BLaER1 treated with 17β-estradiol and CSF1 and Interleukin-3, amounts not matched to agents 10 nM and 100 nM (cell line): Measurements from ENCODE around the gene HS3ST5.

ENCODE experiments used
- H3K27ac ChIP-seq, 11 experiments: shearing (Covaris generic); formaldehyde crosslinking; 2 replicates each; pipeline ENCODE4 v1.8.1; 2022
- H3K27me3 ChIP-seq, 11 experiments: shearing (Covaris generic); formaldehyde crosslinking; 2 replicates each; pipeline ENCODE4 v1.8.1; 2022
- H3K36me3 ChIP-seq, 11 experiments: shearing (Covaris generic); formaldehyde crosslinking; 2 replicates each; pipeline ENCODE4 v1.8.1; 2022
- H3K4me1 ChIP-seq, 10 experiments: shearing (Covaris generic); formaldehyde crosslinking; 2 replicates each; pipeline ENCODE4 v1.8.1; 2022
- H3K4me2 ChIP-seq, 11 experiments: shearing (Covaris generic); formaldehyde crosslinking; 2 replicates each; pipeline ENCODE4 v1.8.1; 2022
- H3K4me3 ChIP-seq, 10 experiments: shearing (Covaris generic); formaldehyde crosslinking; 2 replicates each; pipeline ENCODE4 v1.8.1; 2022
- H3K9ac ChIP-seq, 11 experiments: shearing (Covaris generic); formaldehyde crosslinking; 2 replicates each; pipeline ENCODE4 v1.8.1; 2022
- H3K9me3 ChIP-seq, 11 experiments: shearing (Covaris generic); formaldehyde crosslinking; replicated peaks in 1 of 11; 2 replicates each; pipeline ENCODE4 v1.8.1; 2022
- H4K20me1 ChIP-seq, 11 experiments: shearing (Covaris generic); formaldehyde crosslinking; 2 replicates each; pipeline ENCODE4 v1.8.1; 2022
- Cebpa-rat ChIP-seq, 11 experiments: shearing (Covaris generic); IDR thresholded peaks; 2 replicates each; pipeline ENCODE4 v1.8.1; 2022

HS3ST5 gene

DNA sequence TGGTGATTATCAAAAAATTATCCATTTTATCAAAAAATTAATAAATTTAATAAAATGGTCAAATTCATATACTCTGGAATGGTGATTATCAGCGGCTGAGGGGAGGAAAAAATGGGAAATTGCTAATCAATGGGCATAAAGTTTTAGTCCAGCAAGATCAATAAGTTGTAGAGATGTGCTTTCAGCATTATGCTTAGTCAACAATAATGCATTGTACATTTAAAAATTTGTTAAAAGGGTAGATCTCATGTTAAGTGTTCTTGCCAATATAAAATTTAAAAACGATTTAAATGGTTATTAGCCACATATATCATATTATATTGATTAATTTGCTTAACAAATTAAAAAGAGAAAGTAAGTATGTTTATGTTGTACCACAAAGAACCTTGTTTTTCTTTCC, 56.6 kb downstream of the HS3ST5 start:
- Histone ChIP-seq H3K9me3 (no peaks in the 10 kb centered on the region), H3K27me3 (no peaks in the 10 kb centered on the region), H3K27ac (no peak overlapping the region), H3K4me2 (no peak overlapping the region), H4K20me1 (no peaks in the 10 kb centered on the region), H3K4me1 (peaks cover 0 to 5% (median 2%) of the 10 kb centered on the region in 10 experiments; a peak in 1 of 20 replicates), H3K9ac (no peak overlapping the region), H3K36me3 (no peaks in the 10 kb centered on the region), H3K4me3 (no peak overlapping the region)
- no peak for TF ChIP-seq Cebpa-rat (IDR thresholded peaks at IDR 0.05)

DNA sequence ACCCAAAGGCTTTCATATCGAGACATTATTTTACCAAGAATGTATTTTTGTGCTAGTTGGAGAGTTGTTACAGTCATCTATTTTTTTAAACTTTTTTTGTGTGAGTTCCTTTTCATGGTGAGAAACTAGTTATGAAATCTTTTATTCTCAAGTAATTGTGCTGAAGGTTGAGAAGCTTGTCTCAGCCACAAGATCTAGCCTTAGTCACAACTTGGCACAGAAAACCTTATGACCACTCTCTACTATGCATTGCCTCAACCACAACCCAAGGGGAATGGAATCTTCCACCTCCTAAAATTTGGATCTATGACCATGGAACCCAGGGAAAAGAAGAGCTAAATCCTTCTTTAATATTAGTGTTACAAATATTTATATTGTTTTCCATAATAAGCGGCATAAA, 58.5 kb downstream of the HS3ST5 start:
- Histone ChIP-seq H3K27ac (no peak overlapping the region), H3K9ac (no peak overlapping the region), H3K4me2 (no peak overlapping the region), H3K4me3 (no peak overlapping the region), H3K27me3 (no peaks in the 10 kb centered on the region), H3K36me3 (no peaks in the 10 kb centered on the region), H3K4me1 (peaks cover 0 to 5% (median 2%) of the 10 kb centered on the region in 10 experiments; a peak in 1 of 20 replicates), H4K20me1 (no peaks in the 10 kb centered on the region), H3K9me3 (no peaks in the 10 kb centered on the region)
- no peak for TF ChIP-seq Cebpa-rat (IDR thresholded peaks at IDR 0.05)

DNA sequence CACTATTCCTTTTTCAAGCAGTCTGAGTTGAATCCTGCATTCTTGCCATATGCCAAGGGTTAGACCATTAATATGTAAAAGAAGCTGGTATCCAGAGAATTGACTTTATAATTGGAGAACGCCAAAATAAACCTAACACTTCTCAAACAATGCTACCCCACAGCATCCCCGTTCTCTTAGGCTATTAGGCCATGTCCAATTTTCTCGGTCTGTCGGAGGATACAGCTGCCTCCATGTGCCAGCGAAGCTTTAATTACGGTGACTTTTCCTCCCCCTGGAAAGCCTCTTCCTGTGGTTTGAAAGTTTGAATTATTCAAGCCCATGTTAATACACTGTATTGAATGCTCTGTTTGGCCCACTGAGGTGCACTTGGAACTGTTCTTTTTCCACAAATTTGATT, 60.5 kb downstream of the HS3ST5 start:
- Histone ChIP-seq H3K27ac (no peak overlapping the region), H3K9ac (no peak overlapping the region), H3K4me1 (peaks cover 0 to 5% (median 2%) of the 10 kb centered on the region in 10 experiments; a peak in 1 of 20 replicates), H4K20me1 (no peaks in the 10 kb centered on the region), H3K4me3 (no peak overlapping the region), H3K4me2 (no peak overlapping the region), H3K36me3 (no peaks in the 10 kb centered on the region), H3K27me3 (no peaks in the 10 kb centered on the region), H3K9me3 (no peaks in the 10 kb centered on the region)
- no peak for TF ChIP-seq Cebpa-rat (IDR thresholded peaks at IDR 0.05)

DNA sequence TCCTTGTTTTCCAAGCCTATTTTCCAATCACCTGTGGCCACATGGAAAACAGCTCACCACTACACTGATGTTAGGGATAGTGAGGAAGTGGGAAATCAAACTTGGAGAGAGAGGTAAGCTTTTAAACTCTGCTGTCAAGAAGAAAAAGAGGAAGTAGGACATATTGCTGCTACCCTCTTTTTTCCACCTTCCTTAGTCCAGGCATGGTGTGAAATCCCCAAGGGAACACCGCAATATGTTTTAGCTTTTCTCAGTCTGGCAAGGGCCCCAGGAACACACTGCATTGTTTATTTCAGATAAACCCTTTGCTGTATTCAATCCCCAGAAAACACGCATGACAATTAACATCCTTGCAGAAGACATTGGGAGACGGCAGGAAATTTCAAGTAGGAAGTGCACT, 61.3 kb downstream of the HS3ST5 start:
- H3K9ac ChIP-seq, result no peak overlapping the region
- H3K4me1 ChIP-seq, result peaks cover 0 to 5% (median 2%) of the 10 kb centered on the region in 10 experiments; a peak in 1 of 20 replicates
- H3K36me3 ChIP-seq, result no peaks in the 10 kb centered on the region
- no peak overlapping the region for H3K4me3 ChIP-seq
- H3K27me3 ChIP-seq, result no peaks in the 10 kb centered on the region
- 0 out of 22 replicates have a peak overlapping the region, but pooled peaks of 2 of the 11 experiments have one; percentile 5 to 9 for H3K4me2 ChIP-seq
- H3K9me3 ChIP-seq, result no peaks in the 10 kb centered on the region
- no peaks in the 10 kb centered on the region for H4K20me1 ChIP-seq
- no peak for TF ChIP-seq Cebpa-rat (IDR thresholded peaks at IDR 0.05)
- no peak overlapping the region for H3K27ac ChIP-seq

DNA sequence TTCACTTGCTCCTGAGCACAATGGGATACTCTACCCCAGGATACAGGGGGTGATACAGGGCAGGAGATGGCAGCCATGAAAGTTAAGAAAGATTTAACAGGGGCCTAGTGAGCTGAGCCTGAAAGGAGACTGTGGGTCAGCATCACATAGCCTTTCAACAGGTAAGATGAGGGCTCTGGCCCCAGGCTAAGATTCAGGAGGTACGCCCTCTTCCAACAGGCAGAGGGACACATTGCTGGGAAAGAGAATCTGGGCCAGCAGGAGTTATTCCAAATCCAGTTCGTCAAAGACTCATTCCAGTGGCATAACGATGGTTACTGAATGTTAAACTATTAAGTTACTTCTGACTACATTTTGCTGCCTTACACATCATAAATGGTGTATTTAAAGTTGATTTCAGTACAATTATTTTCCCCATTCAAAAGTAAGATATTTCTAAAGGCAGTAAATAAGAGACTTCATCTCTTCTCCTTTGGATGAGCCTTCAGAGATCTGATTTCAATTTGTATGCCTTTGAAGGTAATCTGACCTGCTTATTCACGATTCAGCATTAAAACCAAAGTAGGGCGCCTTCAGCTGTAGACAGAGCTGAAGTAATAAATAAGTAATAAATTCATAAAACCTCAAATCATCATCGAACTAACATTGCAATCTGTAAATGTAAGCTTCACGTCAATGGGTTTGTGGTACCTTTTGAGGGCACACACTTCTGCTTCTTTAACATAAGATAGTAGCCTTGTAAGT, 62.4 kb downstream of the HS3ST5 start:
- Histone ChIP-seq H3K36me3 (no peaks in the 10 kb centered on the region), H3K4me3 (no peak overlapping the region), H4K20me1 (no peaks in the 10 kb centered on the region), H3K9me3 (no peaks in the 10 kb centered on the region), H3K4me1 (peaks cover 0 to 5% (median 2%) of the 10 kb centered on the region in 10 experiments; a peak in 1 of 20 replicates), H3K4me2 (no peak overlapping the region), H3K9ac (no peak overlapping the region), H3K27ac (no peak overlapping the region), H3K27me3 (no peaks in the 10 kb centered on the region)
- TF ChIP-seq Cebpa-rat (IDR thresholded peaks at IDR 0.05), result no peak

DNA sequence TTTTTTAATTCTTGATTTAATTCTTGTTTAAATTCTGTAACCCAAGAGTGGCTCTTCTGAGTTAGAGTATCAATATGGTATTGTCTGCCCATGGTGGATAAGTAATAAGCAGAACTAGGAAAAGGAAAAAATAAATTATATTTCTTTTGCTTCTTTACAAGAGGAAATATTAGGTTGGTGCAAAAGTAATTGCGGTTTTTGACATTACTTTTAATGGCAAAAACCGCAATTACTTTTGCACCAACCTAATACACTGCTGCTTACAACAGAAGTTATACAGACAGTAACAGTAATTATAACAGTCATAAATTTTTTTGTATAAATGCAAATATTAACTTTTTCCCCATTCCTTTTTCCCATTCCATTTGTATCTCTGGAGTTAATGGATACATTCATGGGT, 65.6 kb downstream of the HS3ST5 start:
- H3K9me3 ChIP-seq, result no peaks in the 10 kb centered on the region
- TF ChIP-seq Cebpa-rat (IDR thresholded peaks at IDR 0.05), result no peak
- H3K27ac ChIP-seq, result no peak overlapping the region
- no peaks in the 10 kb centered on the region for H3K36me3 ChIP-seq
- no peak overlapping the region for H3K9ac ChIP-seq
- no peak overlapping the region for H3K4me3 ChIP-seq
- no peaks in the 10 kb centered on the region for H4K20me1 ChIP-seq
- peaks cover 0 to 5% (median 2%) of the 10 kb centered on the region in 10 experiments; a peak in 1 of 20 replicates for H3K4me1 ChIP-seq
- no peaks in the 10 kb centered on the region for H3K27me3 ChIP-seq
- H3K4me2 ChIP-seq, result no peak overlapping the region

DNA sequence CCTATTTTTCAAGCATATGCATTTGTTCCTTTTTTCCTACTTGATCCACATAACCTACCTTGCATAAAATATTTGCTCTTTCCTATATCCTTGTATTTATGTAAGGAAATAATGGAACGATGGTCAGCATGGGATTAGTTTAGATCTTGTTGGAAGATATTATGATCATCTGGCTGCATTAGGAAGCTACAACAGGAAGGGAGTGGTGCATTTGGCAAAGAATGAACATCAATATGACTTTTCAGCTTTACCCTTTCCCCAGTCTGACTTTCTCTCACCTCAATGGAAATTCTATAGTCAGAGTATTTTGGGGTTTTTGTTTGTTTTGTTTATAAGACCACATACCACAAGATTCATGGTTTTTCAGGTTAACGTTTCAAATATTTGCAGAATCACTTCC, 66.0 kb downstream of the HS3ST5 start:
- H3K9ac ChIP-seq, result no peak overlapping the region
- no peak overlapping the region for H3K4me3 ChIP-seq
- H3K9me3 ChIP-seq, result no peaks in the 10 kb centered on the region
- no peak for TF ChIP-seq Cebpa-rat (IDR thresholded peaks at IDR 0.05)
- peaks cover 0 to 5% (median 2%) of the 10 kb centered on the region in 10 experiments; a peak in 1 of 20 replicates for H3K4me1 ChIP-seq
- no peaks in the 10 kb centered on the region for H3K36me3 ChIP-seq
- H4K20me1 ChIP-seq, result no peaks in the 10 kb centered on the region
- no peak overlapping the region for H3K27ac ChIP-seq
- no peaks in the 10 kb centered on the region for H3K27me3 ChIP-seq
- H3K4me2 ChIP-seq, result no peak overlapping the region

DNA sequence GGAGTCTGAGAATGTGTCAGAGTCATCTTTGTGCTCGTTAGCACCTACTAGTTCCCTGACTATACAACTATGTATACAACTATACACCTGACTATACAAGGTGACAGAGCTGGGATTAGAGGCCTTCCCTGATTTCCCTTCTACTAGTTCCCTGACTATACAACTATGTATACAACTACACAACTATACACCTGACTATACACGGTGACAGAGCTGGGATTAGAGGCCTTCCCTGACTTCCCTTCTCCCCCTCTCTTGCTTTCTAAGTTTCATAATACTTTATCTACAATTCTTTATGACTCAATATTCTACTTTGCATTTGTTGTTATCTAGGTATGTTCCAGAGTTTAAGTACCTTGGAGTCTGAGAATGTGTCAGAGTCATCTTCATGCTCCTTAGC, 68.0 kb downstream of the HS3ST5 start:
- H3K36me3 ChIP-seq, result no peaks in the 10 kb centered on the region
- H3K9ac ChIP-seq, result no peak overlapping the region
- no peak for TF ChIP-seq Cebpa-rat (IDR thresholded peaks at IDR 0.05)
- no peaks in the 10 kb centered on the region for H3K4me1 ChIP-seq
- H4K20me1 ChIP-seq, result no peaks in the 10 kb centered on the region
- H3K4me3 ChIP-seq, result no peak overlapping the region
- no peaks in the 10 kb centered on the region for H3K9me3 ChIP-seq
- no peak overlapping the region for H3K27ac ChIP-seq
- no peaks in the 10 kb centered on the region for H3K27me3 ChIP-seq
- no peak overlapping the region for H3K4me2 ChIP-seq

DNA sequence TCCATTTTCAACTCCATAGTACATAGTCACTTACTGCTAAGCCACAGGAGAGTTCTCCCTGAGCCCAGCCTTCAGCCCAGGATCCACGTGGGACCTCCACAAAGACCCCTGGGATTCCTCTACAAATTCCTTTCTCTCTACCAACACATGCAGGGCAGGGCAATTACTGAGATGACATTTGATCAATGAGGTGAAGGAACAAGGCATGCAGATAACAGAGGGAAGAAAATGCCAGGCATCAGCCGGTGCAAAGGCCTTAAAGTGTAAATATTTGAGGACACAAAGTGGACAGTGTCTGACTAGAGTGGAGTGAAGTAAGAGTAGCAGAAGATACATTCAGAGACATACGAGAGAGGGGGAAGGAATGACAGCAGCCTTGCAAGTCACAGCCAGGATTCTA, 70.2 kb downstream of the HS3ST5 start:
- no peaks in the 10 kb centered on the region for H3K27me3 ChIP-seq
- no peaks in the 10 kb centered on the region for H3K4me1 ChIP-seq
- no peak overlapping the region for H3K27ac ChIP-seq
- H3K36me3 ChIP-seq, result no peaks in the 10 kb centered on the region
- no peak for TF ChIP-seq Cebpa-rat (IDR thresholded peaks at IDR 0.05)
- no peak overlapping the region for H3K4me2 ChIP-seq
- no peak overlapping the region for H3K9ac ChIP-seq
- no peaks in the 10 kb centered on the region for H3K9me3 ChIP-seq
- H3K4me3 ChIP-seq, result no peak overlapping the region
- H4K20me1 ChIP-seq, result no peaks in the 10 kb centered on the region

DNA sequence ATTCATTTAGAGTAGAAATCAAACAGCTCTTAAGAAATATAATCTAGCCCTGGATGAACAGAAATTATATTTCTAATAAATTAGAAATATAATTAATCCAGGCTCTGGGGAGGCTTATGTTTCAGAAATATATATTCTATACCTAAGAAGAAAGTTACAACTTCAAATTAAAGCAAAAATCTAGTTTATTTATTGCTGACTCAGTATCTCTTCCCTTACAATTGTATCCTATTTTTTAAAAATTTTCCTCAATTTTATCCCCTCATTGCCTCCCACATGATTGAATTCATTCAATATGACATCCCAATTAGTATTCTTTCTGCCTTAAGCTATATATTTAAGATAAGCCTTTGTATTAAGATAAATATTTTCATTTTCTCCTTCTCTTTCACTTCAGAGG, 71.4 kb downstream of the HS3ST5 start:
- no peaks in the 10 kb centered on the region for H3K36me3 ChIP-seq
- no peaks in the 10 kb centered on the region for H3K27me3 ChIP-seq
- no peak overlapping the region for H3K9ac ChIP-seq
- H3K4me1 ChIP-seq, result no peaks in the 10 kb centered on the region
- no peaks in the 10 kb centered on the region for H3K9me3 ChIP-seq
- no peak for TF ChIP-seq Cebpa-rat (IDR thresholded peaks at IDR 0.05)
- no peaks in the 10 kb centered on the region for H4K20me1 ChIP-seq
- no peak overlapping the region for H3K4me3 ChIP-seq
- no peak overlapping the region for H3K4me2 ChIP-seq
- no peak overlapping the region for H3K27ac ChIP-seq
